ENCODE data around the gene WRAP73.

DNA sequence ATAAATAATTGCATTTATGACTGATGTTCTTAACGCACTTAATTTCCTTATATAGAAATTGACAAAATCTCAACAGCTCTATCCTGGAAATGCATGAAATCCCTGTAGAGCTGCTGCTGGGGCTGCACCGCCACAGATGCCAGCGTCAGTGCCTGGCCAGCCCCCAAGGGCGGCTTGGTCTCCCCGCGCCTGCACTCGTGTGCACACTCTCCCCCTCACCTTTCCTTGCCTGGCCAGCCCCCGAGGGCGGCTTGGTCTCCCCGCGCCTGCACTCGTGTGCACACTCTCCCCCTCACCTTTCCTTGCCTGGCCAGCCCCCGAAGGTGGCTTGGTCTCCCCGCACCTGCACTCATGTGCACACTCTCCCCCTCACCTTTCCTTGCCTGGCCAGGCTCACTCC lies 13.8 kb downstream of the WRAP73 start:
- TF ChIP-seq, protein P1, sequence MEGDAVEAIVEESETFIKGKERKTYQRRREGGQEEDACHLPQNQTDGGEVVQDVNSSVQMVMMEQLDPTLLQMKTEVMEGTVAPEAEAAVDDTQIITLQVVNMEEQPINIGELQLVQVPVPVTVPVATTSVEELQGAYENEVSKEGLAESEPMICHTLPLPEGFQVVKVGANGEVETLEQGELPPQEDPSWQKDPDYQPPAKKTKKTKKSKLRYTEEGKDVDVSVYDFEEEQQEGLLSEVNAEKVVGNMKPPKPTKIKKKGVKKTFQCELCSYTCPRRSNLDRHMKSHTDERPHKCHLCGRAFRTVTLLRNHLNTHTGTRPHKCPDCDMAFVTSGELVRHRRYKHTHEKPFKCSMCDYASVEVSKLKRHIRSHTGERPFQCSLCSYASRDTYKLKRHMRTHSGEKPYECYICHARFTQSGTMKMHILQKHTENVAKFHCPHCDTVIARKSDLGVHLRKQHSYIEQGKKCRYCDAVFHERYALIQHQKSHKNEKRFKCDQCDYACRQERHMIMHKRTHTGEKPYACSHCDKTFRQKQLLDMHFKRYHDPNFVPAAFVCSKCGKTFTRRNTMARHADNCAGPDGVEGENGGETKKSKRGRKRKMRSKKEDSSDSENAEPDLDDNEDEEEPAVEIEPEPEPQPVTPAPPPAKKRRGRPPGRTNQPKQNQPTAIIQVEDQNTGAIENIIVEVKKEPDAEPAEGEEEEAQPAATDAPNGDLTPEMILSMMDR (IDR thresholded peaks at IDR 0.05), result no peak
- TF ChIP-seq POLR2AphosphoS5 (IDR thresholded peaks at IDR 0.05), result no peak
